K562 (cell line): ENCODE data around the gene SAFB. TPM values are rescaled to one million over a fixed set of nuclear protein-coding genes. Genes with fewer than 3 reads are reported as not detected.
A peak's percentile ranks its signal among the peaks of the same experiment; 100 is the strongest.

ENCODE experiments used
- BHLHE40 ChIP-seq: IDR thresholded peaks from 2 replicates; pipeline ENCODE4 v1.6.1; 2011; ENCODE audit warnings: low read length, improper control_type of control experiment
- DACH1 ChIP-seq: fragments of 450-650 bp; IDR thresholded peaks from 2 replicates; pipeline ENCODE4 v1.6.1; 2018; ENCODE audit not compliant: partially characterized antibody
- HIVEP1 ChIP-seq: fragments of 250-450 bp; sonication (Bioruptor Pico); IDR thresholded peaks from 2 replicates; pipeline ENCODE4 v1.4.0; 2020; ENCODE audit warnings: mild to moderate bottlenecking
- NCOA6 ChIP-seq: fragments of 450-650 bp; IDR thresholded peaks from 2 replicates; pipeline ENCODE4 v1.6.1; 2017; ENCODE audit warnings: mild to moderate bottlenecking
- NCOR1 ChIP-seq: fragments of 450-650 bp; IDR thresholded peaks from 2 replicates; pipeline ENCODE4 v1.6.1; 2016; ENCODE audit warnings: mild to moderate bottlenecking, moderate library complexity
- NFE2 ChIP-seq: IDR thresholded peaks from 2 replicates; pipeline ENCODE4 v1.6.1; 2014; ENCODE audit warnings: antibody characterized with exemption, low read depth
- RBFOX2 ChIP-seq: fragments of 200-400 bp; formaldehyde crosslinking; IDR thresholded peaks from 2 replicates; pipeline ENCODE4 v1.6.1; 2017; ENCODE audit warnings: low read depth, mild to moderate bottlenecking, low read length, moderate library complexity
- RCOR1 ChIP-seq, 2 experiments: IDR thresholded peaks; 2 replicates each; pipeline ENCODE4 v1.6.1; 2012; ENCODE audit warnings: low read depth in 2 of 2, low read length in 2 of 2, borderline replicate concordance in 1 of 2, improper control_type of control experiment in 1 of 2
- SIN3B ChIP-seq: fragments of 450-650 bp; IDR thresholded peaks from 2 replicates; pipeline ENCODE4 v1.6.1; 2017; ENCODE audit warnings: low read depth, mild to moderate bottlenecking, moderate library complexity
- XRCC3 ChIP-seq: fragments of 450-650 bp; IDR thresholded peaks from 2 replicates; pipeline ENCODE4 v1.6.1; 2017; ENCODE audit warnings: mild to moderate bottlenecking, moderate library complexity
- ZFP1 ChIP-seq: fragments of 450-650 bp; formaldehyde crosslinking; IDR thresholded peaks from 2 replicates; pipeline ENCODE4 v1.4.0; 2020; ENCODE audit warnings: mild to moderate bottlenecking, mixed read lengths
- ZKSCAN3 ChIP-seq: fragments of 250-450 bp; sonication (Bioruptor Pico); IDR thresholded peaks from 2 replicates; pipeline ENCODE4 v1.4.0; 2020
- ZNF347 ChIP-seq: fragments of 450-650 bp; formaldehyde crosslinking; IDR thresholded peaks from 2 replicates; pipeline ENCODE4 v1.4.0; 2020; ENCODE audit warnings: low read depth, mild to moderate bottlenecking, moderate library complexity
- ZNF79 ChIP-seq: fragments of 250-450 bp; sonication (Bioruptor Pico); IDR thresholded peaks from 2 replicates; pipeline ENCODE4 v1.4.0; 2020; ENCODE audit warnings: low read depth, mild to moderate bottlenecking, moderate library complexity
- polyA plus RNA-seq, 8 experiments: library from polyadenylated mRNA; depleted of rRNA in 4 of 8; stranded (reverse) in 5 of 8; unstranded in 3 of 8; fragments of >200 nt; fragmentation: Nextera tagmentation in 2 of 8; fragmentation: Illumina TruSeq in 1 of 8; extraction: Ambion mirVana in 2 of 8; extraction: Trizol in 1 of 8; gene quantifications; 2 replicates each; pipeline versions ENCODE4 v1.2.1 to v1.2.3, GENCODE V29; 2011 to 2014; ENCODE audit warnings: inconsistent platforms in 1 of 8, missing spikeins in 1 of 8
- total RNA-seq, 7 experiments: library from RNA; depleted of rRNA in 6 of 7; stranded (reverse); fragments of >200 nt in 6 of 7; fragmentation: Illumina TruSeq in 2 of 7; extraction: Trizol in 2 of 7; gene quantifications; 2 replicates each; pipeline versions ENCODE4 v1.2.1 to v1.2.3, GENCODE V29; 2011 to 2021; ENCODE audit warnings: low replicate concordance in 1 of 7
- TF ChIP-seq, protein P1 (sequence below): fragments of 250-450 bp; sonication (Bioruptor Pico); IDR thresholded peaks from 2 replicates; pipeline ENCODE4 v1.4.0; 2020; ENCODE audit warnings: mild to moderate bottlenecking, moderate library complexity
- TF ChIP-seq, protein P2 (sequence below): fragments of 200-800 bp; sonication (Bioruptor generic); IDR thresholded peaks from 2 replicates; pipeline ENCODE4 v1.6.1; 2016; ENCODE audit warnings: missing genetic modification characterization, missing compliant biosample characterization
- TF ChIP-seq, protein P3 (sequence below): fragments of 250-450 bp; sonication (Bioruptor Pico); IDR thresholded peaks from 2 replicates; pipeline ENCODE4 v1.5.0; 2021; ENCODE audit warnings: mild to moderate bottlenecking, moderate library complexity

SAFB gene
- total and polyA plus RNA-seq, 9 of the 15 experiments (the other 6 are each of a cell fraction or from before 2014, with no cell fraction given) = 1.1 to 151 (median 83.1) TPM

DNA sequence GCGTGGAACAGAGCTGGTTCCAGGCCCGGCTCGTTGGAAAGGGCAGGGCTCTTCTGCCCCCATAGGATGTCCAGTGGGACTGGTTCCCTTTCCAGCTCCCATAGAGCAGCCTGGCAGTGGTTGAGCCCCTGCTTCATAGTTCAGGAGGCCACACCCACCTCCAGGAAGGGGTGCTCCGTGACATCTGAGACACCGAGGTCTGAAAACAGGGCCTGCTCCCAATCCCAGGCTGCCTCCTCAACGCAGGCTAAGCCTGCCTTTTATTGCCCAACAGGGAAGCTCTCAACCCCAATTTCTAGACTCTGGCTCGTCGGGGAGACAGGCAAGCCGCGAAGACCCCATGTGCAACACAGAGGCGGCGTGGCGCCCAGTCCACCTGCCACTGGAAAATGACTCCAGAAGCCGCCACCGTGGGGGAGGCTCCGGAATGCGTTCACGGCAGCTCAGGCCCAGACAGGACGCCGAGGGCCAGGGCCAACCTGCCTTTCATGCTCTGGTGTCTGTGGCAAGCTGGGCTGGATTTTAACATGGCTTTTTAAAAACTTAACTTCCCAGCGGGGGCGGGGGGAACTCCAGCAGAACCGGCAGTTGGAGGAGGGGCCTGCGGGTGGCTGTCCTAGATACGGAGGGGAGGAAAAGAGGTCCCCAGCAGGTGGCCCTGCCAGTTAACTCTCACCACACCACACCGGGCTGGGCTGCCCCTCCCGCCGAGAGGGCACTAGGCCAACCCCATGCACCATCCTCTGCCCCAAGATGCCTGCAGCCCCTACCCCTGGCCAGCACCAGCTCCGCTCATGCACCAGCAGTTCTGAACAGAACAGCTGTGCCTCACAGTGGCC is 37.2 kb upstream of the SAFB start (continued):
- no peak for TF ChIP-seq SIN3B
- TF ChIP-seq ZKSCAN3 (CRISPR knock-in tag) = no peak
- TF ChIP-seq NFE2 = no peak
- no peak for TF ChIP-seq NCOA6
- TF ChIP-seq, protein P1, sequence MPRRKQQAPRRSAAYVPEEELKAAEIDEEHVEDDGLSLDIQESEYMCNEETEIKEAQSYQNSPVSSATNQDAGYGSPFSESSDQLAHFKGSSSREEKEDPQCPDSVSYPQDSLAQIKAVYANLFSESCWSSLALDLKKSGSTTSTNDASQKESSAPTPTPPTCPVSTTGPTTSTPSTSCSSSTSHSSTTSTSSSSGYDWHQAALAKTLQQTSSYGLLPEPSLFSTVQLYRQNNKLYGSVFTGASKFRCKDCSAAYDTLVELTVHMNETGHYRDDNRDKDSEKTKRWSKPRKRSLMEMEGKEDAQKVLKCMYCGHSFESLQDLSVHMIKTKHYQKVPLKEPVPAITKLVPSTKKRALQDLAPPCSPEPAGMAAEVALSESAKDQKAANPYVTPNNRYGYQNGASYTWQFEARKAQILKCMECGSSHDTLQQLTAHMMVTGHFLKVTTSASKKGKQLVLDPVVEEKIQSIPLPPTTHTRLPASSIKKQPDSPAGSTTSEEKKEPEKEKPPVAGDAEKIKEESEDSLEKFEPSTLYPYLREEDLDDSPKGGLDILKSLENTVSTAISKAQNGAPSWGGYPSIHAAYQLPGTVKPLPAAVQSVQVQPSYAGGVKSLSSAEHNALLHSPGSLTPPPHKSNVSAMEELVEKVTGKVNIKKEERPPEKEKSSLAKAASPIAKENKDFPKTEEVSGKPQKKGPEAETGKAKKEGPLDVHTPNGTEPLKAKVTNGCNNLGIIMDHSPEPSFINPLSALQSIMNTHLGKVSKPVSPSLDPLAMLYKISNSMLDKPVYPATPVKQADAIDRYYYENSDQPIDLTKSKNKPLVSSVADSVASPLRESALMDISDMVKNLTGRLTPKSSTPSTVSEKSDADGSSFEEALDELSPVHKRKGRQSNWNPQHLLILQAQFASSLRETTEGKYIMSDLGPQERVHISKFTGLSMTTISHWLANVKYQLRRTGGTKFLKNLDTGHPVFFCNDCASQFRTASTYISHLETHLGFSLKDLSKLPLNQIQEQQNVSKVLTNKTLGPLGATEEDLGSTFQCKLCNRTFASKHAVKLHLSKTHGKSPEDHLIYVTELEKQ (CRISPR knock-in tag) = no peak
- no peak for TF ChIP-seq BHLHE40
- TF ChIP-seq, protein P2, sequence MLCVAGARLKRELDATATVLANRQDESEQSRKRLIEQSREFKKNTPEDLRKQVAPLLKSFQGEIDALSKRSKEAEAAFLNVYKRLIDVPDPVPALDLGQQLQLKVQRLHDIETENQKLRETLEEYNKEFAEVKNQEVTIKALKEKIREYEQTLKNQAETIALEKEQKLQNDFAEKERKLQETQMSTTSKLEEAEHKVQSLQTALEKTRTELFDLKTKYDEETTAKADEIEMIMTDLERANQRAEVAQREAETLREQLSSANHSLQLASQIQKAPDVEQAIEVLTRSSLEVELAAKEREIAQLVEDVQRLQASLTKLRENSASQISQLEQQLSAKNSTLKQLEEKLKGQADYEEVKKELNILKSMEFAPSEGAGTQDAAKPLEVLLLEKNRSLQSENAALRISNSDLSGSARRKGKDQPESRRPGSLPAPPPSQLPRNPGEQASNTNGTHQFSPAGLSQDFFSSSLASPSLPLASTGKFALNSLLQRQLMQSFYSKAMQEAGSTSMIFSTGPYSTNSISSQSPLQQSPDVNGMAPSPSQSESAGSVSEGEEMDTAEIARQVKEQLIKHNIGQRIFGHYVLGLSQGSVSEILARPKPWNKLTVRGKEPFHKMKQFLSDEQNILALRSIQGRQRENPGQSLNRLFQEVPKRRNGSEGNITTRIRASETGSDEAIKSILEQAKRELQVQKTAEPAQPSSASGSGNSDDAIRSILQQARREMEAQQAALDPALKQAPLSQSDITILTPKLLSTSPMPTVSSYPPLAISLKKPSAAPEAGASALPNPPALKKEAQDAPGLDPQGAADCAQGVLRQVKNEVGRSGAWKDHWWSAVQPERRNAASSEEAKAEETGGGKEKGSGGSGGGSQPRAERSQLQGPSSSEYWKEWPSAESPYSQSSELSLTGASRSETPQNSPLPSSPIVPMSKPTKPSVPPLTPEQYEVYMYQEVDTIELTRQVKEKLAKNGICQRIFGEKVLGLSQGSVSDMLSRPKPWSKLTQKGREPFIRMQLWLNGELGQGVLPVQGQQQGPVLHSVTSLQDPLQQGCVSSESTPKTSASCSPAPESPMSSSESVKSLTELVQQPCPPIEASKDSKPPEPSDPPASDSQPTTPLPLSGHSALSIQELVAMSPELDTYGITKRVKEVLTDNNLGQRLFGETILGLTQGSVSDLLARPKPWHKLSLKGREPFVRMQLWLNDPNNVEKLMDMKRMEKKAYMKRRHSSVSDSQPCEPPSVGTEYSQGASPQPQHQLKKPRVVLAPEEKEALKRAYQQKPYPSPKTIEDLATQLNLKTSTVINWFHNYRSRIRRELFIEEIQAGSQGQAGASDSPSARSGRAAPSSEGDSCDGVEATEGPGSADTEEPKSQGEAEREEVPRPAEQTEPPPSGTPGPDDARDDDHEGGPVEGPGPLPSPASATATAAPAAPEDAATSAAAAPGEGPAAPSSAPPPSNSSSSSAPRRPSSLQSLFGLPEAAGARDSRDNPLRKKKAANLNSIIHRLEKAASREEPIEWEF = no peak
- no peak for TF ChIP-seq HIVEP1
- TF ChIP-seq ZNF79 (CRISPR knock-in tag) = no peak
- no peak for TF ChIP-seq ZNF347 (CRISPR knock-in tag)
- TF ChIP-seq, protein P3, sequence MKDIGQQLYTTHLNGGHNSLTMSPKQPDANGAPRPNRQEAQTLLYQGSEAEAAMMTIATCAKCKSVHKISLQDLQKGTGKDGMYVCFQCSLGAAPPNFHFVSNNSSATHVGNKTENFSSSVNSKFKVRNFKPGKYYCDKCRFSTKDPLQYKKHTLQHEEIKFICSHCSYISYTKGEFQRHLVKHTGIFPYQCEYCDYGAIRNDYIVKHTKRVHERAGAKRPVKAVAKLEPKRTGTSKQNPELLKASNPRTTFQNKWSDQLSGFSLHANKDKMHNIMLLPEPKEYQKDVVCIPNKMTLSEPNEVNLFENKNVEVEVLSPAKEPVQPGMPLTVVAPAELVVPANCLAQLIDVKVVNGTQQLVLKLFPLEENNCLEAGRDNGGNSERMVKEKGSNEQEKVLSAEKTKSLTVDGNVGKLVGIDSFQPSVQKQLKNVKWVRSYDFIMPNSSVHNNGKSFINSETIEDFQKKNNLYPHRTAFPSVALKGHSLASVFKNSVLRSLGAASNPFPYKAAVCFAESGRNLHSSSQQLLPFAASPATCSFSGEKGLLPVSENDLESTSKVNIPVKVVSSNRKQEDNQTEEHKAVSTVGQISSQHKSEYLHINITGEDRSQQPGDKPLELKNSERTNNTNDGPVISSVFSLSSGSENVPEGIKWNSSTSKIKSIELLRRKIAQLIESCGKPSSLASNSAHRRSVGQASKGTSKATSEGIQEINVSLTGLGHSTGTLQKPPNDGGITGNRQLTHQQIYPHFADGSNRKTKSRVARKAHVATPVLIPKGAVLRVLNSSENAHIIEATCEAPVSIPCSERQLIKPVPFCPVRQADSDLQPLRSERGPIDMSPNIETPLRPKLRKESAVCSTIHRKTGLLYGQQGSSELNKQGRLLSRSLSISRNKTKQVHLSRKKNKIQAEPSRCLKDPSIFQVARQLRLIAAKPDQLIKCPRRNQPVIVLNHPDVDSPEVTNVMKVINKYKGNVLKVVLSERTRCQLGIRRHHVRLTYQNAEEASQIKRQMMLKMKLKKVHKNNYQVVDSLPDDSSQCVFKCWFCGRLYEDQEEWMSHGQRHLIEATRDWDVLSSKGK = no peak
- TF ChIP-seq RCOR1 (IDR thresholded peaks at IDR 0.05; ENCODE audit: borderline replicate concordance in 1 of 2, low read depth in 2 of 2, low read length in 2 of 2) = no peak
- no peak for TF ChIP-seq ZFP1 (CRISPR knock-in tag)
- no peak for TF ChIP-seq DACH1
- peak; percentile 64 for TF ChIP-seq NCOR1
- peak; percentile 46 for TF ChIP-seq RBFOX2
- no peak for TF ChIP-seq XRCC3
